ENCODE data around the gene CDYL2.

CDYL2 gene

GRCh38 chr16:80591071-80591915 lies 213.1 kb downstream of the CDYL2 start:
- Histone ChIP-seq H2AFZ (ENCODE audit: insufficient read depth, low read length, poor library complexity) (no peak overlapping the region), H3K9me3 (ENCODE audit: insufficient read depth, low read depth, low read length) (peaks cover 11% of the 10 kb centered on the region), H3K4me1 (ENCODE audit: control insufficient read depth in 1 of 2, insufficient read depth in 2 of 2, low read length in 2 of 2) (no peaks in the 10 kb centered on the region), H3K14ac (ENCODE audit: low read length) (no peak overlapping the region), H2BK12ac (ENCODE audit: low read length) (no peak overlapping the region), H3K36me3 (ENCODE audit: control insufficient read depth in 1 of 2, insufficient read depth in 2 of 2, low read length in 2 of 2) (no peaks in the 10 kb centered on the region), H2BK5ac (ENCODE audit: low read depth, low read length, poor library complexity) (no peak overlapping the region), H3K4me2 (ENCODE audit: low read length) (no peak overlapping the region), H4K8ac (ENCODE audit: low read depth, low read length) (no peak overlapping the region), H3K27ac (ENCODE audit: low read depth, low read length) (no peak overlapping the region), H3K79me1 (ENCODE audit: low read length) (no peaks in the 10 kb centered on the region), H3K4me3 (ENCODE audit: low read depth, low read length) (no peak overlapping the region), H4K91ac (ENCODE audit: low read depth, low read length) (no peak overlapping the region), H3K23ac (ENCODE audit: low read length) (no peak overlapping the region), H3K18ac (ENCODE audit: low read length) (no peak overlapping the region), H2BK120ac (ENCODE audit: insufficient read depth, low read length, poor library complexity) (no peak overlapping the region), H2AK5ac (ENCODE audit: low read length) (no peak overlapping the region), H3K27me3 (ENCODE audit: insufficient read depth, low read length) (no peaks in the 10 kb centered on the region), H3K4ac (ENCODE audit: low read depth, low read length) (no peak overlapping the region), H3K9ac (ENCODE audit: low read length) (no peak overlapping the region), H3K79me2 (ENCODE audit: control insufficient read depth, insufficient read depth, low read length, poor library complexity) (no peaks in the 10 kb centered on the region), H4K12ac (ENCODE audit: low read depth, low read length) (no peak overlapping the region)
- no CpG with 5 or more reads among the region's 7 CpGs for WGBS (ENCODE audit: extremely low coverage, insufficient coverage, insufficient read length)
- no peak for DNase-seq

- Histone ChIP-seq H4K12ac (ENCODE audit: low read depth, low read length) (no peak overlapping the region), H3K14ac (ENCODE audit: low read length) (no peak overlapping the region), H3K4me3 (ENCODE audit: low read depth, low read length) (no peak overlapping the region), H4K8ac (ENCODE audit: low read depth, low read length) (no peak overlapping the region), H2AFZ (ENCODE audit: insufficient read depth, low read length, poor library complexity) (no peak overlapping the region), H2BK120ac (ENCODE audit: insufficient read depth, low read length, poor library complexity) (no peak overlapping the region), H4K91ac (ENCODE audit: low read depth, low read length) (no peak overlapping the region), H3K9me3 (ENCODE audit: insufficient read depth, low read depth, low read length) (peaks cover 8% of the 10 kb centered on the region), H2AK5ac (ENCODE audit: low read length) (no peak overlapping the region), H3K23ac (ENCODE audit: low read length) (no peak overlapping the region), H3K27me3 (ENCODE audit: insufficient read depth, low read length) (no peaks in the 10 kb centered on the region), H3K4ac (ENCODE audit: low read depth, low read length) (no peak overlapping the region), H3K79me2 (ENCODE audit: control insufficient read depth, insufficient read depth, low read length, poor library complexity) (no peaks in the 10 kb centered on the region), H3K4me1 (ENCODE audit: control insufficient read depth in 1 of 2, insufficient read depth in 2 of 2, low read length in 2 of 2) (no peaks in the 10 kb centered on the region), H3K79me1 (ENCODE audit: low read length) (no peaks in the 10 kb centered on the region), H3K36me3 (ENCODE audit: control insufficient read depth in 1 of 2, insufficient read depth in 2 of 2, low read length in 2 of 2) (no peaks in the 10 kb centered on the region), H3K27ac (ENCODE audit: low read depth, low read length) (no peak overlapping the region), H2BK5ac (ENCODE audit: low read depth, low read length, poor library complexity) (no peak overlapping the region), H2BK12ac (ENCODE audit: low read length) (no peak overlapping the region), H3K9ac (ENCODE audit: low read length) (no peak overlapping the region), H3K4me2 (ENCODE audit: low read length) (no peak overlapping the region), H3K18ac (ENCODE audit: low read length) (no peak overlapping the region)
- WGBS (ENCODE audit: extremely low coverage, insufficient coverage, insufficient read length) = no CpG with 5 or more reads among the region's 4 CpGs
- DNase-seq = no peak
Observed at GRCh38 chr16:80587071-80587470, 217.3 kb downstream of the CDYL2 start.

DNA sequence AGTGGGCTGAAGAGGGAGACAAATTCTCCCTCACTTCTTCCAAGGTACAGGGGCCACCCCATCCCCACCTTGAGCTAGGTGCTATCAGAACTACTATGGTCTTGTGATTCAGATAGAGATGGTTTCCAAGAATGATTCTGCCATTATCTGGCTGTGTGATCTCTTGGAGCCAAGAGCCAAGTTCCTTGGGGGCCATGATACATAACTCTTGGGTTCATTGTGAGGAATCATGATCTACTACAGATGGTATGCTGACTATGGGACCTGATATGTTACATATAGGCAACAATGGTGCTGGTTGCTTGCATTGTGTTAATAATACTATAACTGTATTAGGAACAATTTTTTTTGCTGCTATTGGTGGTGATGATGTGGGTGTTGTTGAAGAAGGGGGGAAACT lies 217.9 kb downstream of the CDYL2 start:
- Histone ChIP-seq H3K4me2 (ENCODE audit: low read length) (no peak overlapping the region), H3K4ac (ENCODE audit: low read depth, low read length) (no peak overlapping the region), H3K27me3 (ENCODE audit: insufficient read depth, low read length) (no peaks in the 10 kb centered on the region), H3K36me3 (ENCODE audit: control insufficient read depth in 1 of 2, insufficient read depth in 2 of 2, low read length in 2 of 2) (no peaks in the 10 kb centered on the region), H2AFZ (ENCODE audit: insufficient read depth, low read length, poor library complexity) (no peak overlapping the region), H3K4me3 (ENCODE audit: low read depth, low read length) (no peak overlapping the region), H2BK120ac (ENCODE audit: insufficient read depth, low read length, poor library complexity) (no peak overlapping the region), H3K79me2 (ENCODE audit: control insufficient read depth, insufficient read depth, low read length, poor library complexity) (no peaks in the 10 kb centered on the region), H3K4me1 (ENCODE audit: control insufficient read depth in 1 of 2, insufficient read depth in 2 of 2, low read length in 2 of 2) (no peaks in the 10 kb centered on the region), H3K18ac (ENCODE audit: low read length) (no peak overlapping the region), H3K23ac (ENCODE audit: low read length) (no peak overlapping the region), H3K9me3 (ENCODE audit: insufficient read depth, low read depth, low read length) (peaks cover 9% of the 10 kb centered on the region), H3K27ac (ENCODE audit: low read depth, low read length) (no peak overlapping the region), H3K14ac (ENCODE audit: low read length) (no peak overlapping the region), H2AK5ac (ENCODE audit: low read length) (no peak overlapping the region), H4K8ac (ENCODE audit: low read depth, low read length) (no peak overlapping the region), H4K91ac (ENCODE audit: low read depth, low read length) (no peak overlapping the region), H3K9ac (ENCODE audit: low read length) (no peak overlapping the region), H4K12ac (ENCODE audit: low read depth, low read length) (no peak overlapping the region), H3K79me1 (ENCODE audit: low read length) (no peaks in the 10 kb centered on the region), H2BK5ac (ENCODE audit: low read depth, low read length, poor library complexity) (no peak overlapping the region), H2BK12ac (ENCODE audit: low read length) (no peak overlapping the region)
- DNase-seq = peak in 1 of 2 donors; percentile 36

DNA sequence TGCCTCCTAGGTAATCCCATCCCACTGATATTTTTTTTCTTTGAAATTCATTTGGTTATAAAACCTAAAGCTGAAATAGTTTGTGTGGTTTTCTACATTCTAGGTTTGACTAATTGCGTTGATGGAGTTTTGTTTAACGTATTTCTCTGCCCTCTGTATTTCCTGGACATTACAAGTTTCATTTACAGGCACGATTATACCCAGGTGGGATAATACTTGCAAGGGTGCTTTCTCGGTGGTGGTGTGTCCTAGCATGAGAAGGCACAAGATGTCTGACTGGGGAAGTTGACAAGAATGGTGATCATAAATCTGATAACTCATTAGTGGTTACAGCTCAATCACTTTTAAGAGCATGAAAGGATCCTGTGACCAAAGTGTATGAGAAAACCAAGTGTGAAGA lies 218.6 kb downstream of the CDYL2 start:
- no peak overlapping the region for H3K23ac ChIP-seq (ENCODE audit: low read length)

More for the DNA sequence above, 218.6 kb downstream of the CDYL2 start:
- H3K36me3 ChIP-seq (ENCODE audit: control insufficient read depth in 1 of 2, insufficient read depth in 2 of 2, low read length in 2 of 2) = no peaks in the 10 kb centered on the region
- no peak overlapping the region for H3K4me2 ChIP-seq (ENCODE audit: low read length)
- no peak overlapping the region for H2BK120ac ChIP-seq (ENCODE audit: insufficient read depth, low read length, poor library complexity)
- H3K4me3 ChIP-seq (ENCODE audit: low read depth, low read length) = no peak overlapping the region
- no peak overlapping the region for H3K14ac ChIP-seq (ENCODE audit: low read length)
- H2BK5ac ChIP-seq (ENCODE audit: low read depth, low read length, poor library complexity) = no peak overlapping the region
- H3K79me1 ChIP-seq (ENCODE audit: low read length) = no peaks in the 10 kb centered on the region
- H3K27ac ChIP-seq (ENCODE audit: low read depth, low read length) = no peak overlapping the region
- H3K18ac ChIP-seq (ENCODE audit: low read length) = no peak overlapping the region
- H3K79me2 ChIP-seq (ENCODE audit: control insufficient read depth, insufficient read depth, low read length, poor library complexity) = no peaks in the 10 kb centered on the region
- peaks cover 7% of the 10 kb centered on the region for H3K9me3 ChIP-seq (ENCODE audit: insufficient read depth, low read depth, low read length)
- H2AFZ ChIP-seq (ENCODE audit: insufficient read depth, low read length, poor library complexity) = no peak overlapping the region
- no peak overlapping the region for H4K91ac ChIP-seq (ENCODE audit: low read depth, low read length)
- H2AK5ac ChIP-seq (ENCODE audit: low read length) = no peak overlapping the region
- H4K12ac ChIP-seq (ENCODE audit: low read depth, low read length) = no peak overlapping the region
- DNase-seq = no peak
- no peak overlapping the region for H2BK12ac ChIP-seq (ENCODE audit: low read length)
- WGBS (ENCODE audit: extremely low coverage, insufficient coverage, insufficient read length) = no CpG with 5 or more reads among the region's 4 CpGs
- no peak overlapping the region for H3K9ac ChIP-seq (ENCODE audit: low read length)
- H3K27me3 ChIP-seq (ENCODE audit: insufficient read depth, low read length) = no peaks in the 10 kb centered on the region
- no peak overlapping the region for H3K4ac ChIP-seq (ENCODE audit: low read depth, low read length)
- no peaks in the 10 kb centered on the region for H3K4me1 ChIP-seq (ENCODE audit: control insufficient read depth in 1 of 2, insufficient read depth in 2 of 2, low read length in 2 of 2)
- H4K8ac ChIP-seq (ENCODE audit: low read depth, low read length) = no peak overlapping the region
